OCI-LY1 (cell line): ENCODE measurements around the gene ARG2.
"Not testable (repeated sequence)": the region's sequence is repeated elsewhere in the genome, so short reads cannot be mapped to it uniquely, and the experiment has no call there.

Source experiments
- H2AFZ ChIP-seq: fragments of 200-600 bp; sonication (generic), shearing (Covaris generic); 2 replicates; pipeline ENCODE4 v1.6.0; 2014; ENCODE audit warnings: antibody characterized with exemption, mild to moderate bottlenecking, low read length
- H3F3A ChIP-seq: fragments of 200-600 bp; sonication (generic), shearing (Covaris generic); 2 replicates; pipeline ENCODE4 v1.6.0; 2014; ENCODE audit warnings: mild to moderate bottlenecking, antibody characterized with exemption, low read length, moderate library complexity; ENCODE audit not compliant: insufficient read depth
- H3K27ac ChIP-seq: fragments of 200-600 bp; sonication (generic); 2 replicates; pipeline ENCODE4 v1.5.1; 2014; ENCODE audit warnings: low read length, mixed run types, mild to moderate bottlenecking, low read depth; ENCODE audit not compliant: poor library complexity, severe bottlenecking
- H3K27me3 ChIP-seq: fragments of 200-600 bp; sonication (generic); 2 replicates; pipeline ENCODE4 v1.6.0; 2014; ENCODE audit warnings: antibody characterized with exemption, mild to moderate bottlenecking, low read length, moderate library complexity; ENCODE audit not compliant: insufficient read depth
- H3K36me3 ChIP-seq: fragments of 200-600 bp; sonication (generic); 2 replicates; pipeline ENCODE4 v1.6.1; 2014; ENCODE audit warnings: mild to moderate bottlenecking, antibody characterized with exemption, low read length, moderate library complexity, mixed read lengths; ENCODE audit not compliant: insufficient read depth
- H3K4me1 ChIP-seq: fragments of 200-600 bp; sonication (generic); 2 replicates; pipeline ENCODE4 v1.5.1; 2014; ENCODE audit warnings: mild to moderate bottlenecking, low read length, moderate library complexity; ENCODE audit not compliant: insufficient read depth, severe bottlenecking
- H3K4me2 ChIP-seq: fragments of 200-600 bp; sonication (generic), shearing (Covaris generic); 2 replicates; pipeline ENCODE4 v1.6.1; 2014; ENCODE audit warnings: low read length
- H3K4me3 ChIP-seq: fragments of 200-600 bp; sonication (generic); 2 replicates; pipeline ENCODE4 v1.5.1; 2014; ENCODE audit warnings: low read length, low read depth, mild to moderate bottlenecking, mixed read lengths; ENCODE audit not compliant: poor library complexity, severe bottlenecking
- H3K79me2 ChIP-seq: fragments of 200-600 bp; shearing (Covaris generic); 2 replicates; pipeline ENCODE4 v1.6.1; 2016; ENCODE audit warnings: mixed run types, low read length, mixed read lengths; ENCODE audit not compliant: insufficient read depth
- H3K9ac ChIP-seq: fragments of 200-600 bp; sonication (generic), shearing (Covaris generic); 2 replicates; pipeline ENCODE4 v1.6.1; 2014; ENCODE audit warnings: mild to moderate bottlenecking, low read length, mixed read lengths
- H3K9me2 ChIP-seq: fragments of 200-600 bp; sonication (generic), shearing (Covaris generic); 2 replicates; pipeline ENCODE4 v1.6.1; 2014; ENCODE audit warnings: low read depth, mild to moderate bottlenecking, low read length, mixed read lengths
- H3K9me3 ChIP-seq: fragments of 200-600 bp; shearing (Covaris generic); 2 replicates; pipeline ENCODE4 v1.6.1; 2014; ENCODE audit warnings: low read length, mixed read lengths
- H4K20me1 ChIP-seq: fragments of 200-600 bp; sonication (generic), shearing (Covaris generic); 2 replicates; pipeline ENCODE4 v1.6.0; 2016; ENCODE audit warnings: mild to moderate bottlenecking, low read length; ENCODE audit not compliant: insufficient read depth
- CTCF ChIP-seq: fragments of 200-600 bp; sonication (generic), shearing (Covaris generic); IDR thresholded peaks from 2 replicates; pipeline ENCODE4 v1.5.1; 2017; ENCODE audit warnings: mild to moderate bottlenecking, antibody characterized with exemption, low read length, moderate library complexity, mixed read lengths
- EZH2 ChIP-seq: fragments of 200-600 bp; sonication (generic), shearing (Covaris generic); IDR thresholded peaks from 2 replicates; pipeline ENCODE4 v1.8.0; 2017; ENCODE audit warnings: borderline replicate concordance, mixed run types, mild to moderate bottlenecking, antibody characterized with exemption, low read length, moderate library complexity, mixed read lengths

ARG2 gene

DNA sequence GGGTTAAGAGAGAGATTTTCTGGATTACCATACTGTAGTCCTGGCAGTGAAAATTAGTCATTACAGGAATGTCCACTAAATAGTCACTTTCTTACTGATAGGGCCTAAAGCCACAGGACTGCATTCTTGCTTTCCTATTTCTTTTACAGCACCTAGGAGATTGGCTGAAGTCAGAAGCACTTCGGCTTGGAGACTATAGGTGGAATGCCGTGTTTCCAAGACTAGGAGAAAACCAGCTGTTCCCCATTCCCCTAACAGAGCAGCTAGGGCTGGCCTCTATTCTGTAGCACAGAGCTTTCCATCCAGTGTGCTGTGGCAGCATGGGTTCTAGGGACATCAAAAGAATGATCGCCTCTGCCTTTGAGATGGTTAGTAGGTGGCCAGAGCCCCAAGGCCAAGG is 34.7 kb upstream of the ARG2 start:
- Histone ChIP-seq H3K4me2 (no peak overlapping the region), H3K27ac (no peak overlapping the region), H3K9me3 (no peaks in the 10 kb centered on the region), H3K9me2 (no peaks in the 10 kb centered on the region), H3K36me3 (peaks cover 27% of the 10 kb centered on the region), H2AFZ (no peak overlapping the region), H3K9ac (no peak overlapping the region), H3K79me2 (no peaks in the 10 kb centered on the region), H3K27me3 (no peaks in the 10 kb centered on the region; the same call in 1 of the 2 replicates), H3F3A (no peaks in the 10 kb centered on the region), H4K20me1 (no peaks in the 10 kb centered on the region), H3K4me1 (no peaks in the 10 kb centered on the region), H3K4me3 (no peak overlapping the region)
- no peak for TF ChIP-seq CTCF
- no peak for TF ChIP-seq EZH2

DNA sequence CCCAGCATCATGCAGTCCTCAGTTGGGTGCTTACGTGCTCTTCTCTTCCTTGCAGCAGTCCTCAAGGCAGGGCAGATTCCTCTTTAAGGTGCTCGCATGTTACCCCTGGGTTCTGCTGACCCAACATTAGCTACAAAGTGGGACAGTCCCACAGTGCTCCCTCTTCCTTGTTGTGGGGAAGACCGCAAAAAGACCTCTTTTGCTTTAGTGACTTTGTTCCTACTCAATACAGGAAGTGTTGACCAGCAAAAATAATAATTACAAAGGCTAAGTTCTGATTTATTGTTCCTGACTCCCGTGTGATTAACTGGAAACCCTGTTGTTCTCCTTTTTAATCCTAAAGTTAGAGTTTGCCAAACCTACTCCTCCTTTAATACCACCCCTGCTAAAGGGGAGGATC is 33.4 kb upstream of the ARG2 start:
- Histone ChIP-seq H3K9me3 (no peaks in the 10 kb centered on the region), H3F3A (no peaks in the 10 kb centered on the region), H3K27ac (no peak overlapping the region), H3K9me2 (no peaks in the 10 kb centered on the region), H3K9ac (no peak overlapping the region), H4K20me1 (no peaks in the 10 kb centered on the region), H3K4me3 (no peak overlapping the region), H3K79me2 (no peaks in the 10 kb centered on the region), H3K36me3 (peaks cover 33% of the 10 kb centered on the region), H3K4me1 (no peaks in the 10 kb centered on the region), H2AFZ (no peak overlapping the region), H3K27me3 (no peaks in the 10 kb centered on the region; the same call in 1 of the 2 replicates), H3K4me2 (no peak overlapping the region)
- TF ChIP-seq CTCF (no peak), EZH2 (no peak)

GRCh38 chr14:67589204-67589770 is 30.4 kb upstream of the ARG2 start:
- Histone ChIP-seq H4K20me1 (no peaks in the 10 kb centered on the region), H3K79me2 (no peaks in the 10 kb centered on the region), H3K4me2 (no peak overlapping the region), H3K27ac (no peak overlapping the region), H3K9me2 (no peaks in the 10 kb centered on the region), H3K9me3 (no peaks in the 10 kb centered on the region), H3K4me1 (no peaks in the 10 kb centered on the region), H3K9ac (no peak overlapping the region), H3K36me3 (peaks cover 56% of the 10 kb centered on the region), H3F3A (no peaks in the 10 kb centered on the region), H2AFZ (no peak overlapping the region), H3K4me3 (no peak overlapping the region), H3K27me3 (no peaks in the 10 kb centered on the region)
- TF ChIP-seq EZH2 (no peak), CTCF (no peak)

- not testable (repeated sequence) for H3K9me3 ChIP-seq, H3K4me3 ChIP-seq, H3K9me2 ChIP-seq, H3K4me2 ChIP-seq, H3K9ac ChIP-seq, H3K27ac ChIP-seq, H3K79me2 ChIP-seq, H3K27me3 ChIP-seq, H3F3A ChIP-seq, H4K20me1 ChIP-seq, H2AFZ ChIP-seq, H3K4me1 ChIP-seq
- H3K36me3 ChIP-seq = peaks cover 54% of the 10 kb centered on the region
These were observed 26.1 kb upstream of the ARG2 start for GRCh38 chr14:67593650-67594049.
